ENCODE measurements around the gene TP53RK.

The TP53RK gene

DNA sequence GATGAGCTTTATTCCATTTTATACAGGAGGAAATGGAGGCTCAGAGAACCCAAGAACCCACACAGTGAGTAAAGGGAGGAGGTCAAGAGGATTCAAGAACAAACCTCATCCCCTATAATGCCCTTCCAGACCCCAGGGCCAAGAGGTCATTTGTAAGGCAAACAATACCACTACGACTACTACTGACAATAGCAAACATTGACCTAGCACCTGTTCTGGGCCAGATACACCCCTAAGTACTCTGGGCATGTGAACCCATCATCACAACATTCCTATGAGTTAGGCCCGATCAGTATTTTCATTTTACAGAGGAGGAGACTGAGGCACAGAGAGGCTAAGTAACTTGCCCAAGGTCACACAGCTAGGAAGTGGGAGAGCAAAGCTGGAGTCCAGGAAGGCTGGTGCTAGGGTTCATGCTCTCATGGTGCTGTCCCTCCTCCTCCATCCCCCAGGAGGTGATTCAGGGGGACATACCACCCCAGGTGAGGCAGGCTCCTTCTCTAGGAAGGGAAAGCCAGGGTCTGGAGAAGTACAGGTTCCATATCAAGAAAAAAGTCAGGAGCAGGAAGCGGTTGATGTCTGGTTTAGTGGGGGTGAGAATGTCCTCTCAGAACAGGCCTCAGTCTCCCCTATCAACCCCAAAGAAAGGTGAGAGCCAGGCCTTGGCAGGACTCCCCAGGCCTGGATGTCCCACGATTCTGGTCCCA lies 51.7 kb downstream of the TP53RK start:
- DNase-seq = no peak

DNA sequence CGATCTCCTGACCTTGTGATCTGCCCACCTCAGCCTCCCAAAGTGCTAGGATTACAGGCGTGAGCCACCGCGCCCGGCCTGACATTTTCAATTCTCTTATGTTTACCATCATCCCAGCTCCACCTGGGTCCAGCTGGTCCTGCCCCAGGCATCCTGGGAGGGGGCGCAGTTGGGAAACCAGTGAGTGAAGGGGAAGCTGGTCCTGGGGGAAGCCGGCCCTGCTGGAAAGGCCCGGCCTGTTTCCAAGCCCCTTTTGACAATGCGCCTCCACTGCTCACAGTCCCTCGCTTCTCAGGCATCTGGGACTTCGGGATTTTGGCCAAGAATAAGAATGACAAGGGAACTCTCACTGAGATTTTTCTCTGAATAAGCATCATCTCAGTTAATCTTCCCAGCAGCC lies 52.2 kb downstream of the TP53RK start:
- no peak for DNase-seq

DNA sequence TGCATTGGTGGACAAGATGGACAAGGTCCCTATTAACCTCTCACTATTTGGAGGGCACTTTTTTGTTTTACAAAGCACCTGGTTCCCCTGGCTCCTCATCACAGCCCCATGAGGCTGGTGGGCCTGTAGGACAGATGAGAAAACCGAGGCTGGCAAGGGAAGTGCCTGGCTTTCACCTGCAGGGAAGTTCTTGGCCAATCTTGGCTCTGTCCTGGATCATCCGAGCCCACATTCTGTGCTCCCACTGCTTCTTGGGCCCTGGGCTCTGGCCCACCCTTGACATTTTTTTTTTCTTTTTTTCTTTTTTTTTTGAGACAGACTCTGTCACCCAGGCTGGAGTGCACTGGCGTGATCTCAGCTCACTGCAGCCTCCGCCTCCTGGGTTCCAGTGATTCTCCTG lies 52.7 kb downstream of the TP53RK start:
- no peak for DNase-seq

DNA sequence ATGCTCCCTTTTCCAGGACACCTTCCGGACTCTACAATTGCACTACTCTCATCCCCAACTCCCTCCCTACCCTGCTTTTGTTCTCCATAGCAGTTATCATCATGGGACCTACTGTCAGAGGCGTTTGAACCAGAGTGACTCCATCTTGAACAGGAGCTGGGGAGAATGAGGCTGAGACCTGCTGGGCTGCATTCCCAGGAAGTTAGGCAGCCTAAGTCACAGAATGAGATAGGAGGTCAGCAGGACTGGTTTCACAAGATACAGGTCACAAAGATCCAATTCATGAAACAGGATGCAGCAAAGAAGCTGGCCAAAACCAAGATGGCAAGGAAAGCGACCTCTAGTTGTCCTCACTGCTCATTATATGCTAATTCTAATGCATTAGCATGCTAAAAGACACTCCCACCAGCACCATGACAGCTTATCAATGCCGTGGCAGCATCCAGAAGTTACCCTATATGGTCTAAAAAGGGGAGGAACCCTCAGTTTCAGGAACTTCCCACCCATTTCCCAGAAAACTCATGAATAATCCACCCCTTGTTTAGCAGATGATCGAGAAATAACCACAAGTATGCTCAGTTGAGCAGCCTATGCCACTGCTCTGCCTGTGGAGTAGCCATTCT lies 53.6 kb downstream of the TP53RK start:
- DNase-seq = no peak

DNA sequence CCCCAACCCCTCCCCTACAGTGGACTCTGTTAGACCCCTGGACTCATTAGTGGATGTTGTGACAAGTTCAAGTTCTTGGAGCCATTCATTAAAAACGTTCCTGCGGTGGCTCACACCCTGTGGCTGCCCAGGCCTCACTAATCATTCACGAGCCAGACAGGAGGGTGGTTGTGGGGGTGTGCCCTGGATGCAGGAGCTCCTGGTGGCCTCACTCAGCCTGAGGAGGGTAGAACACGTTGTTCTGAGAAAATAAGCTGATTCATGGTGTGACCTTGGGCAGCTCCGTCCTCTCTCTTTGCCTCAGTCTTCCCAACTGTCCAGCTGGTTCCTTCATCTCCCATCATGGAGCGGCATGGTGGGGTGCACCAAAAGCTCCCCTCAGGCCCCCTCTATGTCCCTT lies 54.7 kb downstream of the TP53RK start:
- DNase-seq = no peak
